IPS DF 6.9 (cell line): ENCODE results near the gene GPRC5C.
A peak's percentile ranks its signal among the peaks of the same experiment; 100 is the strongest.

Source experiments
- DNase-seq: peaks from one replicate; pipeline ENCODE4 v3.0.0-alpha.2; 2013; ENCODE audit warnings: low read depth, low spot score
- H3K27ac ChIP-seq: one replicate; pipeline ENCODE4 v1.5.1; 2013; ENCODE audit warnings: low read length, control low read depth
- H3K27me3 ChIP-seq: 2 replicates; pipeline ENCODE4 v1.6.1; 2013; ENCODE audit warnings: mild to moderate bottlenecking, low read length; ENCODE audit not compliant: control insufficient read depth, insufficient read depth
- H3K36me3 ChIP-seq: 2 replicates; pipeline ENCODE4 v1.6.1; 2013; ENCODE audit warnings: low read length; ENCODE audit not compliant: control insufficient read depth, insufficient read depth
- H3K4me1 ChIP-seq: 2 replicates; pipeline ENCODE4 v1.6.1; 2013; ENCODE audit warnings: low read length; ENCODE audit not compliant: control insufficient read depth, insufficient read depth
- H3K4me3 ChIP-seq: 2 replicates; pipeline ENCODE4 v1.5.1; 2013; ENCODE audit warnings: mild to moderate bottlenecking, low read length
- H3K9me3 ChIP-seq: 2 replicates; pipeline ENCODE4 v1.6.1; 2013; ENCODE audit warnings: low read length, inconsistent platforms; ENCODE audit not compliant: control insufficient read depth, insufficient read depth
- WGBS: extraction: QIAGEN DNeasy Blood & Tissue Kit; methylation state at CpG from one replicate; pipeline ENCODE4 v1.1.7; 2013; ENCODE audit warnings: mixed read lengths, missing lambda C conversion rate; ENCODE audit not compliant: insufficient read length, insufficient coverage; 5-methylcytosine and 5-hydroxymethylcytosine counted together

The GPRC5C gene

GRCh38 chr17:74460241-74460640 lies 28.4 kb downstream of the GPRC5C start:
- DNase-seq, result no peak
- no CpG with 5 or more reads among the region's 2 CpGs for WGBS

GRCh38 chr17:74460996-74461395 lies 29.1 kb downstream of the GPRC5C start:
- no peaks in the 10 kb centered on the region; the same call in 1 of the 2 replicates for H3K27me3 ChIP-seq
- no peak overlapping the region for H3K27ac ChIP-seq
- H3K36me3 ChIP-seq, result no peaks in the 10 kb centered on the region
- H3K4me1 ChIP-seq, result no peaks in the 10 kb centered on the region
- no peaks in the 10 kb centered on the region for H3K9me3 ChIP-seq
- no peak overlapping the region for H3K4me3 ChIP-seq
- WGBS, result no CpG with 5 or more reads among the region's 7 CpGs
- DNase-seq, result no peak

More at GRCh38 chr17:74460241-74460640, 28.4 kb downstream of the GPRC5C start:
- Histone ChIP-seq H3K4me3 (no peak overlapping the region), H3K36me3 (no peaks in the 10 kb centered on the region), H3K27ac (no peak overlapping the region), H3K9me3 (no peaks in the 10 kb centered on the region), H3K4me1 (no peaks in the 10 kb centered on the region), H3K27me3 (no peaks in the 10 kb centered on the region)

GRCh38 chr17:74461611-74462010 lies 29.7 kb downstream of the GPRC5C start:
- no peaks in the 10 kb centered on the region for H3K36me3 ChIP-seq
- H3K9me3 ChIP-seq, result no peaks in the 10 kb centered on the region
- no CpG with 5 or more reads among the region's 10 CpGs for WGBS
- no peaks in the 10 kb centered on the region for H3K4me1 ChIP-seq
- H3K4me3 ChIP-seq, result no peak overlapping the region
- no peak for DNase-seq
- H3K27ac ChIP-seq, result no peak overlapping the region
- no peaks in the 10 kb centered on the region; the same call in 1 of the 2 replicates for H3K27me3 ChIP-seq

GRCh38 chr17:74464730-74465377 lies 33.0 kb downstream of the GPRC5C start:
- Histone ChIP-seq H3K27me3 (peaks cover 6% of the 10 kb centered on the region; the same call in 1 of the 2 replicates), H3K27ac (no peak overlapping the region), H3K9me3 (no peaks in the 10 kb centered on the region), H3K36me3 (no peaks in the 10 kb centered on the region), H3K4me3 (no peak overlapping the region), H3K4me1 (peaks cover 1% of the 10 kb centered on the region; the same call in 1 of the 2 replicates)
- DNase-seq, result no peak
- WGBS, result 100% methylated on average over 3 of the region's 7 CpGs

GRCh38 chr17:74465378-74466110 lies 33.7 kb downstream of the GPRC5C start:
- 100% methylated on average over 5 of the region's 8 CpGs for WGBS
- H3K4me1 ChIP-seq, result peaks cover 1% of the 10 kb centered on the region; the same call in 1 of the 2 replicates

GRCh38 chr17:74466111-74466827 lies 34.4 kb downstream of the GPRC5C start, which contains the start of gene CD300A:
Gene CD300A (plus strand): TSS chr17:74466634. CDS start chr17:74466704, 70 bp downstream.
- Histone ChIP-seq H3K27me3 (peaks cover 6% of the 10 kb centered on the region; the same call in 1 of the 2 replicates), H3K9me3 (no peaks in the 10 kb centered on the region), H3K4me1 (peaks cover 1% of the 10 kb centered on the region; the same call in 1 of the 2 replicates), H3K4me3 (peak within 1 kb of the TSS; percentile 27; the same call in 1 of the 2 replicates), H3K36me3 (no peaks in the 10 kb centered on the region), H3K27ac (no peak within 1 kb of the TSS)
- no peak for DNase-seq
- no CpG with 5 or more reads among the region's 25 CpGs for WGBS

More at GRCh38 chr17:74465378-74466110, 33.7 kb downstream of the GPRC5C start:
- Histone ChIP-seq H3K4me3 (no peak overlapping the region), H3K27ac (no peak overlapping the region), H3K36me3 (no peaks in the 10 kb centered on the region), H3K27me3 (peaks cover 6% of the 10 kb centered on the region; the same call in 1 of the 2 replicates), H3K9me3 (no peaks in the 10 kb centered on the region)
- no peak for DNase-seq

GRCh38 chr17:74466828-74467184 lies 34.9 kb downstream of the GPRC5C start:
- Histone ChIP-seq H3K36me3 (no peaks in the 10 kb centered on the region), H3K27me3 (peaks cover 6% of the 10 kb centered on the region; the same call in 1 of the 2 replicates), H3K4me1 (peaks cover 1% of the 10 kb centered on the region; the same call in 1 of the 2 replicates), H3K27ac (no peak overlapping the region), H3K9me3 (no peaks in the 10 kb centered on the region), H3K4me3 (peak overlapping the region; percentile 27; the same call in 1 of the 2 replicates)
- WGBS, result no CpG with 5 or more reads among the region's 11 CpGs
- DNase-seq, result no peak

- Histone ChIP-seq H3K4me1 (peaks cover 1% of the 10 kb centered on the region; the same call in 1 of the 2 replicates), H3K36me3 (no peaks in the 10 kb centered on the region), H3K27ac (no peak overlapping the region), H3K4me3 (peak overlapping the region; percentile 20; the same call in 1 of the 2 replicates), H3K27me3 (peaks cover 6% of the 10 kb centered on the region; the same call in 1 of the 2 replicates), H3K9me3 (no peaks in the 10 kb centered on the region)
- WGBS, result no CpG with 5 or more reads among the region's 21 CpGs
- no peak for DNase-seq
Measured at GRCh38 chr17:74467221-74467951, 35.5 kb downstream of the GPRC5C start.

GRCh38 chr17:74471341-74471740 lies 39.5 kb downstream of the GPRC5C start:
- peaks cover 6% of the 10 kb centered on the region; the same call in 1 of the 2 replicates for H3K27me3 ChIP-seq
- no peaks in the 10 kb centered on the region for H3K9me3 ChIP-seq
- H3K27ac ChIP-seq, result no peak overlapping the region
- peaks cover 1% of the 10 kb centered on the region; the same call in 1 of the 2 replicates for H3K4me1 ChIP-seq
- H3K4me3 ChIP-seq, result no peak overlapping the region
- no CpG with 5 or more reads among the region's 3 CpGs for WGBS
- no peak for DNase-seq
- no peaks in the 10 kb centered on the region for H3K36me3 ChIP-seq
